ENCODE results near the gene GATA1. TPM values are rescaled to one million over a fixed set of nuclear protein-coding genes. Genes with fewer than 3 reads are reported as not detected.

GATA1 gene
- polyA plus RNA-seq, 2 of the 4 experiments (the other 2 are of a cell fraction), result not detected

DNA sequence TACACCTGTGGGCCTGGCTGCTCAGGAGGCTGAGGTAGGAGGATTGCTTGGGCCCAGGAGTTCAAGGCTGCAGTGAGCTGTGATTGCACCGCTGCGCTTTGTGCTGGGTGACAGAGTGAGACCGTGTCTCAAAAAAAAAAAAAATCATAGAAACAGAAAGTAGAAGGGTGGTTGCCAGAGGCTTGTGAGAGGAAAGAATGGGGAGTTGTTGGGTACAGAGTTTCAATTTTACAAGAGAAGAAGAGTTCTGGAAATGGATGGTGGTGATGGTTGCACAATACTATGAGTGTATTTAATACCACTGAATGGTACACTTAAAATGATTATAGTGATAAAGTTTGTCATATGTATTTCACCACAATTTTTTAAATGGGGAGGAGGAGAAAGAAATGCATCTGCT is 35.0 kb upstream of the GATA1 start:
- no peak for TF ChIP-seq CEBPB (IDR thresholded peaks at IDR 0.05)
- TF ChIP-seq ZC3H11A (IDR thresholded peaks at IDR 0.05), result no peak
- no peak for TF ChIP-seq SREBF2 (IDR thresholded peaks at IDR 0.05)
- TF ChIP-seq SMC3 (IDR thresholded peaks at IDR 0.05), result no peak
- WGBS (ENCODE audit: missing lambda C conversion rate), result 87% methylated on average over 3 of the region's 3 CpGs

DNA sequence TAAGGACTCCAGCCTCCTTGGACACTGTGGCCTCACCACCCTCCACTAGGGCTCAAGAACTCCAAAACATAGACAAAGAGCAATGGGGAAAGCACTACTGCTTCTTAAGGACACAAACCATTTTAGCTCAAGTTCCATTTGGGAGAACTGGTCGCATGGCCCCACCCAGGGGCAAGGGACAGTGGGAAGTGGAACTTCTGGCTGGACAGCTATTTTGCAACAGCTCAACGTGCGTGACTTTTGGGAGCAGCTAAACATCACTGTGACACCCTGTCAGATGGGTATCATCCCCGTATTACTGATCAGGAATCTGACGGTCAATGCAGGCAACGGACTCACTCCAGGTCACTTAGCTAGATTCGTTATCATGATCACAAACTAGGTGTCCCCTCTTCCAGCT is 33.9 kb upstream of the GATA1 start:
- H3K27ac ChIP-seq, result no peak overlapping the region
- 53% methylated on average over 6 of the region's 7 CpGs for WGBS (ENCODE audit: missing lambda C conversion rate)
- ATAC-seq (no peak), DNase-seq (ENCODE audit: low read depth in 1 of 2, low spot score in 1 of 2) (no peak), FAIRE-seq (no peak)
- ChIA-PET POLR2A (no interaction called here), CTCF (interaction anchor here (0.8 to 1.4 kb wide), 2 partner anchors 16 to 31 kb away, joined by 3 to 5 read pairs; no protein-coding TSS in a partner anchor)
- H3K9me3 ChIP-seq, result no peaks in the 10 kb centered on the region
- TF ChIP-seq MYC (IDR thresholded peaks at IDR 0.05; ENCODE audit: borderline replicate concordance, low read length), result no peak
- TF ChIP-seq POLR2A (IDR thresholded peaks at IDR 0.05; ENCODE audit: low read length), result no peak
- no peak for TF ChIP-seq GATA3 (IDR thresholded peaks at IDR 0.05; ENCODE audit: borderline replicate concordance)
- TF ChIP-seq KDM5A (IDR thresholded peaks at IDR 0.05), result no peak
- TF ChIP-seq HEYL (CRISPR knock-in tag; IDR thresholded peaks at IDR 0.05), result no peak
- TF ChIP-seq EP300 (IDR thresholded peaks at IDR 0.05), result no peak
- TF ChIP-seq ZC3H11A (IDR thresholded peaks at IDR 0.05), result no peak
- TF ChIP-seq SREBF2 (IDR thresholded peaks at IDR 0.05), result no peak
- TF ChIP-seq BCL3 (IDR thresholded peaks at IDR 0.05), result no peak
- TF ChIP-seq ESRRA (IDR thresholded peaks at IDR 0.05; ENCODE audit: borderline replicate concordance, low read length), result no peak
- TF ChIP-seq, protein P1, sequence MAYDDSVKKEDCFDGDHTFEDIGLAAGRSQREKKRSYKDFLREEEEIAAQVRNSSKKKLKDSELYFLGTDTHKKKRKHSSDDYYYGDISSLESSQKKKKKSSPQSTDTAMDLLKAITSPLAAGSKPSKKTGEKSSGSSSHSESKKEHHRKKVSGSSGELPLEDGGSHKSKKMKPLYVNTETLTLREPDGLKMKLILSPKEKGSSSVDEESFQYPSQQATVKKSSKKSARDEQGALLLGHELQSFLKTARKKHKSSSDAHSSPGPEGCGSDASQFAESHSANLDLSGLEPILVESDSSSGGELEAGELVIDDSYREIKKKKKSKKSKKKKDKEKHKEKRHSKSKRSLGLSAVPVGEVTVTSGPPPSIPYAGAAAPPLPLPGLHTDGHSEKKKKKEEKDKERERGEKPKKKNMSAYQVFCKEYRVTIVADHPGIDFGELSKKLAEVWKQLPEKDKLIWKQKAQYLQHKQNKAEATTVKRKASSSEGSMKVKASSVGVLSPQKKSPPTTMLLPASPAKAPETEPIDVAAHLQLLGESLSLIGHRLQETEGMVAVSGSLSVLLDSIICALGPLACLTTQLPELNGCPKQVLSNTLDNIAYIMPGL (CRISPR knock-in tag; IDR thresholded peaks at IDR 0.05; ENCODE audit: borderline replicate concordance), result no peak
- no peak for TF ChIP-seq RAD21 (conservative IDR thresholded peaks at IDR 0.05 in 1 of 2, IDR thresholded peaks at IDR 0.05 in 1 of 2)
- H3K4me1 ChIP-seq, result 0 out of 3 replicates have a peak, but pooled peaks cover 5% of the 10 kb centered on the region
- no peak overlapping the region for H3K4me3 ChIP-seq
- H3K4me2 ChIP-seq, result no peak overlapping the region

More for the DNA sequence above, 35.0 kb upstream of the GATA1 start:
- Histone ChIP-seq H3K4me3 (no peak overlapping the region), H3K4me1 (0 out of 3 replicates have a peak, but pooled peaks cover 5% of the 10 kb centered on the region), H3K9me3 (no peaks in the 10 kb centered on the region), H3K27ac (no peak overlapping the region), H3K4me2 (no peak overlapping the region)
- ATAC-seq (no peak), DNase-seq (ENCODE audit: low read depth in 1 of 2, low spot score in 1 of 2) (no peak), FAIRE-seq (no peak)
- POLR2A ChIA-PET, result no interaction called here
- CTCF ChIA-PET, result interaction anchor here (1.4 kb wide), 1 partner anchor 33 kb away, joined by 5 read pairs; no protein-coding TSS in a partner anchor

- DNase-seq (ENCODE audit: low read depth in 1 of 2, low spot score in 1 of 2) (no peak), ATAC-seq (0 out of 6 replicates have a peak, but pooled peaks of 1 of the 2 experiments have one; percentile 28), FAIRE-seq (no peak)
- no peak overlapping the region for H3K4me3 ChIP-seq
- CTCF ChIA-PET, result no interaction called here
- no peaks in the 10 kb centered on the region for H3K9me3 ChIP-seq
- POLR2A ChIA-PET, result no interaction called here
- no peak overlapping the region for H3K4me2 ChIP-seq
- WGBS (ENCODE audit: missing lambda C conversion rate), result 63% methylated on average over 4 of the region's 8 CpGs
- no peak for TF ChIP-seq FOSB (CRISPR knock-in tag; IDR thresholded peaks at IDR 0.05)
- TF ChIP-seq, protein P1 (CRISPR knock-in tag; IDR thresholded peaks at IDR 0.05; ENCODE audit: borderline replicate concordance), result no peak
- TF ChIP-seq TFCP2L1 (CRISPR knock-in tag; IDR thresholded peaks at IDR 0.05), result no peak
- TF ChIP-seq ELK1 (IDR thresholded peaks at IDR 0.05; ENCODE audit: low read depth, low read length), result no peak
- no peak for TF ChIP-seq TP53 (CRISPR knock-in tag; IDR thresholded peaks at IDR 0.05)
- no peak for TF ChIP-seq CHD4 (IDR thresholded peaks at IDR 0.05; ENCODE audit: borderline replicate concordance)
- no peak for TF ChIP-seq RNF2 (IDR thresholded peaks at IDR 0.05; ENCODE audit: borderline replicate concordance, low read depth)
- no peak for TF ChIP-seq RCOR1 (IDR thresholded peaks at IDR 0.05; ENCODE audit: low read depth, low read length)
- TF ChIP-seq, protein P2, sequence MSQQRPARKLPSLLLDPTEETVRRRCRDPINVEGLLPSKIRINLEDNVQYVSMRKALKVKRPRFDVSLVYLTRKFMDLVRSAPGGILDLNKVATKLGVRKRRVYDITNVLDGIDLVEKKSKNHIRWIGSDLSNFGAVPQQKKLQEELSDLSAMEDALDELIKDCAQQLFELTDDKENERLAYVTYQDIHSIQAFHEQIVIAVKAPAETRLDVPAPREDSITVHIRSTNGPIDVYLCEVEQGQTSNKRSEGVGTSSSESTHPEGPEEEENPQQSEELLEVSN (IDR thresholded peaks at IDR 0.05; ENCODE audit: borderline replicate concordance, low read depth), result no peak
- no peak for TF ChIP-seq HOXB5 (CRISPR knock-in tag; IDR thresholded peaks at IDR 0.05)
- 0 out of 3 replicates have a peak, but pooled peaks cover 5% of the 10 kb centered on the region for H3K4me1 ChIP-seq
- no peak overlapping the region for H3K27ac ChIP-seq
These were observed 32.6 kb upstream of the GATA1 start for GRCh38 chrX:48753708-48754228.
